IPS-15b (cell line): ENCODE results near the gene LMAN1L.

Experiments used
- H3K27me3 ChIP-seq: one replicate; pipeline ENCODE4 v1.6.1; 2013; ENCODE audit warnings: low read length; ENCODE audit not compliant: control insufficient read depth, insufficient read depth
- H3K36me3 ChIP-seq: one replicate; pipeline ENCODE4 v1.6.1; 2013; ENCODE audit warnings: low read length; ENCODE audit not compliant: control insufficient read depth, insufficient read depth
- H3K4me1 ChIP-seq: one replicate; pipeline ENCODE4 v1.6.1; 2013; ENCODE audit warnings: mild to moderate bottlenecking, low read length; ENCODE audit not compliant: control insufficient read depth, insufficient read depth
- H3K4me3 ChIP-seq: one replicate; pipeline ENCODE4 v1.5.1; 2013; ENCODE audit warnings: low read depth, low read length
- H3K9ac ChIP-seq: one replicate; pipeline ENCODE4 v1.6.1; 2013; ENCODE audit warnings: low read depth, mild to moderate bottlenecking, low read length
- H3K9me3 ChIP-seq: one replicate; pipeline ENCODE4 v1.6.1; 2013; ENCODE audit warnings: mild to moderate bottlenecking, low read length; ENCODE audit not compliant: control insufficient read depth, insufficient read depth

LMAN1L gene

DNA sequence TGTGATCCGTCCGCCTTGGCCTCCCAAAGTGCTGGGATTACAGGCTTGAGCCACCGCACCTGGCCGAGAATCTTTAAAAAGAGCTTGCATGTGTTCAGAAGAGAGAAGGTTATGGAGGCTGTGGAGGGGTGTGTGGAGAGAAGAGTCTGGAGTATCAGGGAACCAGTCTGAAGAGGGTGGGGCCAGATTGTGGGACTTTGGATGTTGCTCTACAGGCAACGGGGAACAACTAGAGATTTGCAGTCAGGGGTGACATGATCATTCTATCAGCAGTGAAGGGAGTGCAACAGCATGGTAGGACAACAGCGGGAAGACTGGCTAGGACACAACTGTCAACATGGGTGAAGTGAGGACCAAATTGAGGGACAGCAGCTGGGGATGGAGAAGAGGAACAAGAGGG lies 51.7 kb downstream of the LMAN1L start:
- H3K36me3 ChIP-seq = peaks cover 2% of the 10 kb centered on the region
- H3K4me1 ChIP-seq = no peaks in the 10 kb centered on the region
- H3K9ac ChIP-seq = no peak overlapping the region
- H3K27me3 ChIP-seq = no peaks in the 10 kb centered on the region
- no peak overlapping the region for H3K4me3 ChIP-seq
- no peaks in the 10 kb centered on the region for H3K9me3 ChIP-seq

DNA sequence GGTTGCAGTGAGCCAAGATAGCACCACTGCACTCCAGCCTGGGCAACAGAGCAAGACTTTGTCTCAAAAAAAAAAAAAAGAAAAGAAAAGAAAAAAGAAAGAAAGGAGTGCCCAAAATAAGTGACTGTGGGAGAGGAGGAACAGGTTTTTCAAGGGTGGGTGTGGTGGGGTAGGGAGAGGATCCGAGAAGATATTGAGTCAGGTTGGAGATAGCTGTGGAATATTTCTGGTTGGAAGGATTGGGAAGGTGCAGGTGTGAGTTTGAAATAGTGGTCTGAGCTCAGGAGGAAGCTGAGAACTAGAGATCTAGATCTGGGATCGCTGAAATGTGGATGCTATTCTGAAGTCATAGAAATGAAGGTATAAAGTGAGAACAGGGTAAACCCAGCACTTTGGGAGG lies 52.7 kb downstream of the LMAN1L start:
- no peaks in the 10 kb centered on the region for H3K4me1 ChIP-seq

DNA sequence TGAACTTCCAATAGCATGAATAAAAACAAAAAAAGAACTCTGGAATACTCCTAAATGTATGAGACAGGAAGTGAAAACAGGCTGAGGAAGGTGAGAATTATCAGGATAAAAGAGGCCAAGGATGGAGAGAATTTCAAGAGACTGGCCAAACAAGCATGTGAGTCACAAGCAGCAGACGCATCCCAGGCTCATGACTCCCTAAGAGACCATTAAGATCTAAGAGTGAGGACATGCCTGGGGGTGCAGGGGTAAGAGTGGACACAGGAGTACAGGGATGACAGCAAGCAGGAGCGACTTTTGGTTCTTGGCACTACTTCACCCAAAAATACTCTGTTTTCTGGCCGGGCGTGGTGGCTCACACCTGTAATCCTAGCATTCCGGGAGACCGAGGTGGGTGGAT lies 53.5 kb downstream of the LMAN1L start:
- Histone ChIP-seq H3K4me1 (no peaks in the 10 kb centered on the region), H3K9ac (no peak overlapping the region), H3K27me3 (no peaks in the 10 kb centered on the region), H3K36me3 (peaks cover 2% of the 10 kb centered on the region), H3K9me3 (no peaks in the 10 kb centered on the region), H3K4me3 (no peak overlapping the region)

More for the DNA sequence above, 52.7 kb downstream of the LMAN1L start:
- no peaks in the 10 kb centered on the region for H3K27me3 ChIP-seq
- no peak overlapping the region for H3K4me3 ChIP-seq
- no peak overlapping the region for H3K9ac ChIP-seq
- H3K9me3 ChIP-seq = no peaks in the 10 kb centered on the region
- H3K36me3 ChIP-seq = peaks cover 2% of the 10 kb centered on the region

DNA sequence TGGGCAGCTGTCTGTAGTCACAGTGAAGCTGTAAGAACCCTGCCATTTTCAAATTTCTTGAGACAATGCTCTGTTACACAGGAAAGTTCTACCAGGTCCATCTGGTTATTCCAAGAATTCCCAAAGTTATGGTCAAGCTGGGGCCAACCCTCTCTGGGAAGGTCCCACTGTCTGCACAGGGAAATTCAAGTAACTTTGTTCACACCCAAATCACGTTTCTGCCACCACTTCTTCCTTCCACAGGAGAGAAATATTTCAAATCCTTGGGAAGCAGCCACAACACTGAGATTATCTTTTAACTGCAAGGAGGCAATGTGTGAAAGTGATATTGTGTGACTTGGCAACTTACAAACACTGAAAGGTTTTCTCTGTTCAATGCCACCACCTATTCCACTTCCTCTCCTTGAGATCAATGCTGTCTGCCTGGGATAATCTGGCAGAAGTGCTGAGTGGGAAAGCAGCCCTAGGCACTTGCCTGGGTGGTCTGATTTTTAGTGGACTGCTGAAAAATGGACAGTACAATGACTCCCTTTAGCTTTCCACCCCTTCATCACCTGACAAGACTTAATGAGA lies 54.9 kb downstream of the LMAN1L start:
- Histone ChIP-seq H3K4me1 (no peaks in the 10 kb centered on the region), H3K9ac (no peak overlapping the region)

DNA sequence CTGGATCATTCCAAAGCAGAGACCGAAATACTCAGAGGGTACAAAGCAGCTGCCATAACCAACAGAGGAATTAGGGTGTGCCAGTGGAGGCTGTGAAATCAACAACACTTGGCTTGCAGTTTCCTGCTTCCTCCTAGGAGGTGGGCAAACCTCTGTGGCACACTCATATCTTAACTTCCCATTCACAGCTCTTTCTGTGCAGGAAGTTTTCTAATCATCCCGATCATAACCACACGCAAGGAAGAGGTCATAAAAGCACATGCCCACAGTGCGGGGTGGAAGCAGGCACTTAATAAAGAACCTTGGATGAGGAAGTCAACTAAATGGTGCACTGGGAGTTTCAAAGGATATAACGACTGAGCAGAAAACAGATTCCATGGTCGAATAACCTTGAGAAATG lies 55.4 kb downstream of the LMAN1L start:
- peaks cover 2% of the 10 kb centered on the region for H3K36me3 ChIP-seq
- H3K4me1 ChIP-seq = no peaks in the 10 kb centered on the region
- no peaks in the 10 kb centered on the region for H3K27me3 ChIP-seq
- H3K9ac ChIP-seq = no peak overlapping the region
- no peaks in the 10 kb centered on the region for H3K9me3 ChIP-seq
- H3K4me3 ChIP-seq = no peak overlapping the region

More for the DNA sequence above, 54.9 kb downstream of the LMAN1L start:
- H3K9me3 ChIP-seq = no peaks in the 10 kb centered on the region
- no peaks in the 10 kb centered on the region for H3K27me3 ChIP-seq
- H3K36me3 ChIP-seq = peaks cover 2% of the 10 kb centered on the region
- no peak overlapping the region for H3K4me3 ChIP-seq

DNA sequence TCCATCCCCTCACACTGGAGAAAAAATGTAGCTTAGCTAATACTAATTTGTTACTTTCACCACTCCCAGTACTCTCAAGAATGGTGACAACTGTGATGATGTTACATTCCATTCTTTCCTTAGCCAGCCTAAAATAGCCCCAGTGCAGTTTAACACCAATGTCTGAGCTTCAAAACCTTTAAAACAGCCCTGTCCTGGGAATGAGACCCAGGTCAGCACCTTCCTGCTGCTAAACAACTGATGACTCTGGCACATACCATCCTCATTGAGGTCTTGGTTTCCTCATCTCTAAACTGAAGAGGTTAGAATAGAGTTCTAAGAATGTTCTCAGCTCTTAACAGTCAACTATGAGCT lies 56.7 kb downstream of the LMAN1L start:
- Histone ChIP-seq H3K9me3 (no peaks in the 10 kb centered on the region), H3K4me1 (no peaks in the 10 kb centered on the region), H3K9ac (no peak overlapping the region), H3K4me3 (no peak overlapping the region), H3K36me3 (peaks cover 2% of the 10 kb centered on the region), H3K27me3 (no peaks in the 10 kb centered on the region)

DNA sequence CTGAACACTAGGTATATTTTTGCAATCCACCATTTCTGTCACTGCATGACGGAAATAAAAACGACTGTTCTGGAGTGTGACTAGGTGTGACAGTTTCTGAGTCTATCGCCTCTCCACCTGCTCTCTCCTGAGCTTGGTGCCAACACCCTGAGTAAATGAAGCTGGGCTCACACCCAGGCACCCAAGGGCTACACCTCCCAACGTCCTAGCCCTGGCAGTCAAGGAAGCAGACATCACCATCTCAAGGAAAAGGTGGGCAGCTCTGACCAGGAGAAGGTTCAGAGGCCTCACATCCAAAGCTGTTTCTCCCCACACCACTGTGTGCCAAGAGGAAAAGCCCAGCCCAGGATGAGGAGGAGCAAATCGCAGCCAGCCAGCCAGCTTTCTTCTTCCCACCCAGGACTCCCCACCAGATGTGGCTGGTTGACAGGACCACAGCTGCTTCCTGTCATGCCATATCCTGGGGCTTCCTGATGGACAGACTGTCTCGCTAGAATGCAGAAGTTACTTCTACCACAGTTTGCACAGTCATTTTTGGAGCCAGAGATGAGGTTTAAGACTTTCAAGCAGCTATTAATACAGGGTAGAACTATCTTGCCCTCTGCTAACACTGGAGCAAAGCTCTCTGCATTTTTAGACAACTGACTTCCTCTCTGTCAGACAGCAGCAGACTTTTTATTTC lies 57.2 kb downstream of the LMAN1L start:
- peaks cover 2% of the 10 kb centered on the region for H3K36me3 ChIP-seq
- H3K9me3 ChIP-seq = no peaks in the 10 kb centered on the region
- no peaks in the 10 kb centered on the region for H3K4me1 ChIP-seq
- H3K9ac ChIP-seq = no peak overlapping the region
- no peaks in the 10 kb centered on the region for H3K27me3 ChIP-seq
- H3K4me3 ChIP-seq = no peak overlapping the region

- H3K4me1 ChIP-seq = no peaks in the 10 kb centered on the region
- peaks cover 2% of the 10 kb centered on the region for H3K36me3 ChIP-seq
- no peaks in the 10 kb centered on the region for H3K27me3 ChIP-seq
- no peaks in the 10 kb centered on the region for H3K9me3 ChIP-seq
- H3K9ac ChIP-seq = no peak overlapping the region
- no peak overlapping the region for H3K4me3 ChIP-seq
Observed at GRCh38 chr15:74870436-74871215, 58.0 kb downstream of the LMAN1L start.

- peak overlapping the region; percentile 97 for H3K9ac ChIP-seq
- H3K4me1 ChIP-seq = no peaks in the 10 kb centered on the region
- peaks cover 2% of the 10 kb centered on the region for H3K36me3 ChIP-seq
- no peaks in the 10 kb centered on the region for H3K27me3 ChIP-seq
- H3K9me3 ChIP-seq = no peaks in the 10 kb centered on the region
- H3K4me3 ChIP-seq = peak overlapping the region; percentile 69
Observed at GRCh38 chr15:74872702-74873035, 60.0 kb downstream of the LMAN1L start.

- no peaks in the 10 kb centered on the region for H3K9me3 ChIP-seq
- peaks cover under 1% of the 10 kb centered on the region for H3K36me3 ChIP-seq
- peak within 1 kb of the TSS; percentile 78 for H3K4me3 ChIP-seq
- H3K4me1 ChIP-seq = no peaks in the 10 kb centered on the region
- peak within 1 kb of the TSS; percentile 97 for H3K9ac ChIP-seq
- no peaks in the 10 kb centered on the region for H3K27me3 ChIP-seq
Observed at GRCh38 chr15:74873036-74873755, 60.6 kb downstream of the LMAN1L start, which contains the start of gene SCAMP2. TSS of gene SCAMP2 (minus strand) at chr15:74873365. CDS start at chr15:74873255, 110 bp downstream.

DNA sequence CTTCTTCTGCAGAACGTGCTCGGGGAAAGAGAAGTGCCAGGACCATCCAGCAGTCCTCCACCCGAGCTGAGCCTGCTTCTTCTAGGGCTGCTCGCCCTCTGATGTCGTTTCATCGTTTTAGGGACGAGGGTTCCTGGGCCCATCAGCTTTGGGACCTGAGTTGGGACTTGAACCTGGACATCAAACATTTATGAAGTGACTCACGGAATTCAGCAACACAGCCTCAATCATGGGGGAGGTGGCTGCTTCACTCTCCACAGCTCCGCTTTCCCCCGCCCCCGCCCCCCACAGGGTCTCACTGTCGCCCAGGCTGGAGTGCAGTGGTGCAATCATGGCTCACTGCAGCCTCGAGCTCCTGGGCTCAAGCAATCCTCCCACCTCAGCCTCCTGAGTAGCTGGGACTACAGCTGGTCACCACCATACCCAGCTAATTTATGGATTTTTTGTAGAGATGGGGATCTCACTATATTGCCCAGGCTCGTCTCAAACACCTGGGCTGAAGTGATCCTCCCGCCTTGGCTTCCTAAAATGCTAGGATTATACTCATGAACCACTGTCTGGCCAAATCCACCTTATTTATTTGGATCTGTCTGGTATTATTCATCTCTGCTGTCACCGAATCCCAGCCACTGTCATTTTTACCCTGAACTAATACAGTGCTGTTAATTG lies 61.3 kb downstream of the LMAN1L start:
- H3K9ac ChIP-seq = peak overlapping the region; percentile 60
- no peaks in the 10 kb centered on the region for H3K9me3 ChIP-seq
- H3K27me3 ChIP-seq = no peaks in the 10 kb centered on the region
- no peaks in the 10 kb centered on the region for H3K36me3 ChIP-seq
- H3K4me1 ChIP-seq = no peaks in the 10 kb centered on the region
- H3K4me3 ChIP-seq = peak overlapping the region; percentile 78
